Sigmoid colon (tissue), 7 donors: ENCODE measurements around the gene FAM120B. TPM values are rescaled to one million over a fixed set of nuclear protein-coding genes. Genes with fewer than 3 reads are reported as not detected.

Experiments
- DNase-seq: peaks from one replicate; pipeline ENCODE4 v3.0.0-alpha.2; 2019
- H3K27ac ChIP-seq, 4 donors: fragments of 200-600 bp; sonication (generic); one replicate each; pipeline ENCODE4 v1.5.1; 2016 to 2019; ENCODE audit warnings: mild to moderate bottlenecking in 1 of 4
- H3K27me3 ChIP-seq, 3 donors: fragments of 200-600 bp; sonication (generic); one replicate each; pipeline ENCODE4 v1.5.1; 2019; ENCODE audit warnings: mild to moderate bottlenecking in 1 of 3
- H3K36me3 ChIP-seq, 4 donors: fragments of 200-600 bp; sonication (generic); one replicate each; pipeline ENCODE4 v1.5.1; 2016 to 2019
- H3K4me1 ChIP-seq, 4 donors: fragments of 200-600 bp; sonication (generic); one replicate each; pipeline ENCODE4 v1.5.1; 2017 to 2019
- H3K4me3 ChIP-seq, 4 donors: fragments of 200-600 bp; sonication (generic); one replicate each; pipeline ENCODE4 v1.5.1; 2017 to 2019; ENCODE audit warnings: mild to moderate bottlenecking in 2 of 4, moderate library complexity in 1 of 4
- H3K9me3 ChIP-seq, 4 donors: fragments of 200-600 bp in 3 of 4; sonication (generic) in 3 of 4; one replicate each; pipeline versions ENCODE4 v1.5.1 to v1.6.1; 2013 to 2019
- EP300 ChIP-seq, 4 donors: sonication (generic); formaldehyde crosslinking; IDR thresholded peaks; one replicate each; pipeline ENCODE4 v1.6.1; 2017; ENCODE audit warnings: antibody characterized with exemption in 4 of 4
- POLR2A ChIP-seq, 2 donors: fragments of 450-650 bp; IDR thresholded peaks; one replicate each; pipeline ENCODE4 v1.6.1; 2016; ENCODE audit warnings: antibody characterized with exemption in 2 of 2, mild to moderate bottlenecking in 2 of 2, moderate library complexity in 2 of 2
- POLR2AphosphoS5 ChIP-seq, 4 donors: sonication (generic); formaldehyde crosslinking; IDR thresholded peaks; one replicate each; pipeline ENCODE4 v1.6.1; 2017; ENCODE audit warnings: antibody characterized with exemption in 4 of 4
- WGBS, 2 donors: extraction: QIAGEN DNeasy Blood & Tissue Kit; methylation state at CpG; one replicate each; pipeline ENCODE4 v1.1.7; 2013; 5-methylcytosine and 5-hydroxymethylcytosine counted together
- intact Hi-C: fragments of 100-400 bp; cut with DNase I; formaldehyde crosslinking; loops from one replicate; pipeline ENCODE4 v1.15.1; 2023
- polyA plus RNA-seq, 3 donors: library from polyadenylated mRNA; stranded (reverse); fragments of 200-250 nt; gene quantifications; one replicate each; pipeline ENCODE4 v1.2.3, GENCODE V29; 2013
- total RNA-seq, 4 donors: library from RNA; depleted of rRNA; stranded (reverse); fragments of >200 nt; gene quantifications; one replicate each; pipeline ENCODE4 v1.1.0, GENCODE V29; 2016
- TF ChIP-seq, protein P1 (sequence below), 4 experiments: fragments of 450-650 bp in 3 of 4; fragments of 200-600 bp in 1 of 4; IDR thresholded peaks; one replicate each; pipeline ENCODE4 v1.5.1; 2016 to 2019; ENCODE audit warnings: antibody characterized with exemption in 4 of 4, mild to moderate bottlenecking in 3 of 4, moderate library complexity in 2 of 4
- donor health status: healthy with polysubstance abuse.
- donor health status: Bipolar disorder and iron deficiency.
- donor health status: healthy.

FAM120B gene
- total and polyA plus RNA-seq, 7 donors = 5.5 to 55.0 (median 29.6) TPM

DNA sequence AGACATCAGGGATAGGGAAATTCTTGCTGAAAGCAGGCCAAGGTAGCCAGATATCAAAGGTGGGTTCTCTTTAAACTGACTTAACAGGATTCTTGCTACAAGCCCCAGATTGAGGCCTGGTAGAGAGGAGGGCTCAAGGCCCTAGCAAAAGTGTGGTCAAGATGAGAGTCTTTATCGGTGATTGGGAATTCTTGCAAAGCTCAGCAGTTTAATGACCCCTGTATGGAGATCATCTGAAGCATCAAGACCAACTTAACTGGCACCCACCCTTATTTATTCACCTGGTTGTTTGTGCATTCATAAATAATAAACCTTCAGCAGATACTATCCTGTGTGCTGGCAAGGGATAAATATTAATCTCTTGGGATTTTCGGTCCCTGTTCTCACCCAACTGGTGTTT is 6.3 kb downstream of the FAM120B start:
- TF ChIP-seq EP300 (IDR thresholded peaks at IDR 0.05) (no peak), POLR2AphosphoS5 (IDR thresholded peaks at IDR 0.05) (no peak), POLR2A (IDR thresholded peaks at IDR 0.05) (no peak)
- TF ChIP-seq, protein P1, sequence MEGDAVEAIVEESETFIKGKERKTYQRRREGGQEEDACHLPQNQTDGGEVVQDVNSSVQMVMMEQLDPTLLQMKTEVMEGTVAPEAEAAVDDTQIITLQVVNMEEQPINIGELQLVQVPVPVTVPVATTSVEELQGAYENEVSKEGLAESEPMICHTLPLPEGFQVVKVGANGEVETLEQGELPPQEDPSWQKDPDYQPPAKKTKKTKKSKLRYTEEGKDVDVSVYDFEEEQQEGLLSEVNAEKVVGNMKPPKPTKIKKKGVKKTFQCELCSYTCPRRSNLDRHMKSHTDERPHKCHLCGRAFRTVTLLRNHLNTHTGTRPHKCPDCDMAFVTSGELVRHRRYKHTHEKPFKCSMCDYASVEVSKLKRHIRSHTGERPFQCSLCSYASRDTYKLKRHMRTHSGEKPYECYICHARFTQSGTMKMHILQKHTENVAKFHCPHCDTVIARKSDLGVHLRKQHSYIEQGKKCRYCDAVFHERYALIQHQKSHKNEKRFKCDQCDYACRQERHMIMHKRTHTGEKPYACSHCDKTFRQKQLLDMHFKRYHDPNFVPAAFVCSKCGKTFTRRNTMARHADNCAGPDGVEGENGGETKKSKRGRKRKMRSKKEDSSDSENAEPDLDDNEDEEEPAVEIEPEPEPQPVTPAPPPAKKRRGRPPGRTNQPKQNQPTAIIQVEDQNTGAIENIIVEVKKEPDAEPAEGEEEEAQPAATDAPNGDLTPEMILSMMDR (IDR thresholded peaks at IDR 0.05) = no peak
- no peaks in the 10 kb centered on the region for H3K27me3 ChIP-seq
- no peak for DNase-seq
- H3K27ac ChIP-seq = no peak overlapping the region
- peaks cover 0 to 39% (median 20%) of the 10 kb centered on the region in 4 donors for H3K4me1 ChIP-seq
- no peak overlapping the region for H3K4me3 ChIP-seq
- peaks cover 2 to 7% (median 4%) of the 10 kb centered on the region in 4 donors for H3K36me3 ChIP-seq
- intact Hi-C loops = no loop called here
- WGBS, 2 donors = 97 to 99% methylated on average over 2 of the region's 2 CpGs
- H3K9me3 ChIP-seq = no peaks in the 10 kb centered on the region

DNA sequence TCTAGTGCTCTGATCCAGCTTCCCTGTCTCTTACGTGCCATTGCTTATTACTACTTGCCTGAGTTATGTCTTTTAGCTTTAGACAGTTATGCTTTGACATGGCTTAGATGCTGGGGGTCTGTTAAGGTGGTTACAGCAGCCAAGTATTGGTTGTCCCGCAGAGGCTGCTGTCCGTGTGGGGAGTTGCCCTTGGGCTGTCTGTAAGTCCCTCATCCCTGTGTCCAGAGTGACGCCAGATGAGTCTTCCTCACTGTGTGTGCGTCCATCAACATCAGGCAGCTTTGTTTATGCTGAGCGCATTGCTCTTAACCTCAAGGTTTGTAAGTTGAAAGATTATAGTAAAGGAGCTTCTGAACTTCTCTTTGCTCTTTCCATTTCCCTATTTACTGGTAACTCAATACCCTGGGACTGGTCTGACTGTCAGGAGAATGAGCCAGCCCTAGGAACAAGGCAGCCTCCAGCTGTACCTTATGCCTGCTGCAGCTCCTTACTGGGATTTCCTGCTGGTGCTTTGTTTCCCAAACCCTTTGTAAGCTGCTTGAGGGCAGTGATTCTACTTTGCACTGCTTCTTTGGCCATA is 7.2 kb downstream of the FAM120B start:
- H3K4me1 ChIP-seq = peaks cover 0 to 30% (median 10%) of the 10 kb centered on the region in 4 donors
- no peak overlapping the region for H3K27ac ChIP-seq
- no peak for DNase-seq
- 88 to 91% methylated on average over 6 of the region's 6 CpGs for WGBS, 2 donors
- intact Hi-C loops = no loop called here
- peaks cover 2 to 14% (median 9%) of the 10 kb centered on the region in 4 donors for H3K36me3 ChIP-seq
- no peaks in the 10 kb centered on the region for H3K27me3 ChIP-seq
- no peak overlapping the region for H3K4me3 ChIP-seq
- no peaks in the 10 kb centered on the region for H3K9me3 ChIP-seq
- TF ChIP-seq, protein P1 (IDR thresholded peaks at IDR 0.05) = no peak
- TF ChIP-seq EP300 (IDR thresholded peaks at IDR 0.05) (no peak), POLR2A (IDR thresholded peaks at IDR 0.05) (no peak), POLR2AphosphoS5 (IDR thresholded peaks at IDR 0.05) (no peak)

DNA sequence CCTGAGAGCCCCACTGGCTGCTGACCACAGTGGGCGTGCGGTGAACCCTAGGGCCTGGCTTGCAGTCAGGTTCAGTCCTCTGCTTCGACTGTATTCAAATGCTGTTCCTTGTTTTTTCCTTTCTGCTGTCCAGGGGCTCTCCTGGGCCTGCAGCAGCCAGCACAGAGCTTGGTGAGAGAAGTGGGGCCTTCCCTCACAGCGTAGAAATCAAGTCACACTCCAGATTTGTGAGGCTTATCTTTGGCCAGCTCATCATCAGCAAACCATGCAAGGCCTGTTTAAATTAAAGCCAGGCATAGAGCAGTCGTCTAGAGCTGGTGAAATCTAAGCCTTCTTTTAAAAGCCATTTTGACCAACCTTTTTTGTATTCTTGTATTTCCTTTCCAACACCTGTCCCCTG is 8.4 kb downstream of the FAM120B start:
- WGBS, 2 donors = 91 to 93% methylated on average over 5 of the region's 5 CpGs
- peaks cover 0 to 20% (median 9%) of the 10 kb centered on the region in 4 donors for H3K4me1 ChIP-seq
- no peaks in the 10 kb centered on the region for H3K9me3 ChIP-seq

DNA sequence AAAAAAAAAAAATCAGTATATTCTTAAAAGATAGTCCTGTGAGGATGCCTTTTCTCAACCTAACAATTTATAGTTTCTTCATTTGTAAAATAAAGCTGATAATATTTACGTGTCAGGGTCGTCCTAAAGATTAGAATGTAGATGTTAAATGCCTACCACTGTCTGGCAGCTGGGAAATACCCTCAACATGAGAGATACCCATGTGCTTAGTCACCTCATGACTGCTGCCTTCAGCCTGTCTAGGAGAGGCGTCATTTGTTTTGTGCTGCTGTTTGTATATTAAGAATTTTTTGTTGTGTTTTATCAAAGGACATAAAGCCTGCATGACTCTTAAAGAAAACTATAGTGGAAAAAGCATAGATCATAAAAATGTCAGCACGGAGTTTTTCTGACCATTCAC is 9.5 kb downstream of the FAM120B start:
- Histone ChIP-seq H3K4me1 (peaks cover 0 to 14% (median 6%) of the 10 kb centered on the region in 4 donors), H3K36me3 (peaks cover 2 to 24% (median 11%) of the 10 kb centered on the region in 4 donors), H3K4me3 (no peak overlapping the region), H3K27me3 (no peaks in the 10 kb centered on the region), H3K9me3 (no peaks in the 10 kb centered on the region), H3K27ac (no peak overlapping the region)
- intact Hi-C loops = no loop called here
- no peak for DNase-seq
- TF ChIP-seq EP300 (IDR thresholded peaks at IDR 0.05) (no peak), POLR2A (IDR thresholded peaks at IDR 0.05) (no peak), POLR2AphosphoS5 (IDR thresholded peaks at IDR 0.05) (no peak)
- TF ChIP-seq, protein P1 (IDR thresholded peaks at IDR 0.05) = no peak
- WGBS, 2 donors = 92 to 93% methylated on average over 4 of the region's 4 CpGs

More for the DNA sequence above, 8.4 kb downstream of the FAM120B start:
- TF ChIP-seq EP300 (IDR thresholded peaks at IDR 0.05) (no peak), POLR2AphosphoS5 (IDR thresholded peaks at IDR 0.05) (no peak), POLR2A (IDR thresholded peaks at IDR 0.05) (no peak)
- TF ChIP-seq, protein P1 (IDR thresholded peaks at IDR 0.05) = no peak
- Histone ChIP-seq H3K4me3 (no peak overlapping the region), H3K27ac (no peak overlapping the region), H3K27me3 (no peaks in the 10 kb centered on the region), H3K36me3 (peaks cover 2 to 21% (median 11%) of the 10 kb centered on the region in 4 donors)
- DNase-seq = no peak
- intact Hi-C loops = no loop called here
